Stimulated activated CD8-positive, alpha-beta memory T cell treated with anti-CD3 and anti-CD28 coated beads, Interleukin-7, amount 100 ng/mL, for 24 hours (primary cell): Measurements from ENCODE around the gene RFT1.

Experiments used
- DNase-seq: peaks from one replicate; pipeline ENCODE4 v3.0.0-alpha.2; 2020; ENCODE audit warnings: low read depth

RFT1 gene

DNA sequence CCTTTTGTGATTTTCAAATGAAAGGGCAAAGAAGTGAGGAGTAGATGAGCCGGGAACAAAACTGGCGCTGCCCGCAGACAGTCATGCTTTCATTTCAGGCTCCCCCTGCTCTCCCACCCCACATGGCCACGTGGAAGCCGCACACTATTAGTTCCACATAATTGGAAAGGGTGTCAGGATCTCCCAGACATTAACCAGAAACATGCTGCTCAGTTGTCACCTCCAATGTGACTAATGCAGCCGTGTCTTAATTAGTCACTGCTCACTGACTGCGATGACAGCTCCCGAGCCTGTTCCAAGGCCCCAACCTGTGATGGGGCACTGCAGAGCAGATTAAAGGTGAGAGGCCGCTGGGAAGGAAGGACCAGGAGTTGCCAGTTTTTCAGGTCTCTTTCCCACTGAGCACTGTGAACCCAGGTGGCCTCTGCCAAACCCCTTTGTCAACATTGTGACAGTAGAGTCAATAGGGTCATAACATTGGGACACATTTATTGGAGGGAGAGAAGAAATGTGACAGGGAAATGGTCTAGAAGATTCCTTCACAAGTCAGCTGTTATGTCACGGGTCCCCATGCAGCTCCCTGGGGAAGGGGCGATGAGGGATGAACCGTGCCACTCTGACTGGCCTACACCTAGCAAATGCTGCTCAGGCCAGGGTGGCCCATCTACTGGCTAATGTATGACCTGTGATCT is 45.8 kb downstream of the RFT1 start:
- no peak for DNase-seq

DNA sequence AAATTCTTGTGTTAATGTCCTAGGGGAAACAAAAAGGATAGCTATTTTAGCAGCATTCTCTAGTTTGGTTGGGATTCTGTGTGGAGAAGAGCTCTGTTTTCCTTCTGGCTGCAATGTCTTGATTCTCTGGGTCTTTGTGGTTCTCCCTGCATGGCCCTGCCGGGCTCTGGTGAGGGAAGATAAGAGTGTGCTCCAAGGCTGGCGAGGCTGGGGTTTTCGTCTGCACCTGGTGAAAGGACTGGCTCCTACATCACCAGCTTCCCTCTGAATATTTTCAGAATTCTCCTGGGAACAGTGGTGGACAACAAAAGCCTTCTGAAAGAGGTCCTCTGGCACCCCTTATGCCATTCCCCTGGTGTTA is 46.3 kb downstream of the RFT1 start:
- DNase-seq: no peak

- no peak for DNase-seq
These were observed 46.7 kb downstream of the RFT1 start for GRCh38 chr3:53083521-53083920.

DNA sequence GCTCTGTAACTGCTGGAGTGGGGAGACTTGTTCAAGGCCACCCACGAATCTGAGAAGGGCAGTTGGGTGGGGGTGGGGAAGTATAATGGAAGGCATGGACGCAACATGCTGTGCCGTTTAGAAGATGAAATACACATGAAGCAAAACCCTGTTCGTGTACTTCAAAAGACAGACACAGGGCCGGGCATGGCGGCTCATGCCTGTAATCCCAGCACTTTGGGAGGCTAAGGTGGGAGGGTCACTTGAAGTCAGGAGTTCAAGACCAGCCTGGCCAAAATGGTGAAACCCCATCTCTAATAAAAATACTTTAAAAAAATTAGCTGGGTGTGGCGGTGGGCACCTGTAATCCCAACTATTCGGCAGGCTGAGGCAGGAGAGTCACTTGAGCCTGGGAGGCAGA is 47.5 kb downstream of the RFT1 start:
- DNase-seq: no peak

DNA sequence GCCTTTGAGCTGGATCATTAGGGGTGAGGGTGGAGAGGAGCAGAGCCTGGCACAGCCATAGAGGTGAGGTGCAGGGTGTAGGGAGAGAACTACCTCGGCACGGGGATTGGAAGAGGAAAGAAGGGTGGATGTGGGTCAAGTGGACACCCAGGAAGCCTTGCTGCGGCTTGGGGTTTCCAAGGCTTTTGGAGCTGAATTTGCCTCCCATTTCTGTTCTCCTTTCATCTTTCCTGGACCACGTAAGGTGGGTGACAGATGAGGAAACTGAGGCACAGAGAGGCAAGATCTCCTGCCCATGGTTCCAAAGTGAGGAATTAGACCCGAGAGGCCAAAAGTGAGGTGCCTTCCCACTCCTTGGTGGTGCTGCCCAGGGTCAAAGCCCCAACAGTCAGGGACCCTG is 48.9 kb downstream of the RFT1 start:
- no peak for DNase-seq

- DNase-seq: no peak
These were observed 49.5 kb downstream of the RFT1 start for GRCh38 chr3:53080612-53081205.

- DNase-seq: no peak
These were observed 50.3 kb downstream of the RFT1 start for GRCh38 chr3:53079791-53080555.

- no peak for DNase-seq
These were observed 51.1 kb downstream of the RFT1 start for GRCh38 chr3:53079147-53079546.

GRCh38 chr3:53078656-53079055 is 51.6 kb downstream of the RFT1 start:
- DNase-seq: no peak

GRCh38 chr3:53077476-53078220 is 52.6 kb downstream of the RFT1 start:
- DNase-seq: no peak

GRCh38 chr3:53075743-53076140 is 54.5 kb downstream of the RFT1 start:
- no peak for DNase-seq

DNA sequence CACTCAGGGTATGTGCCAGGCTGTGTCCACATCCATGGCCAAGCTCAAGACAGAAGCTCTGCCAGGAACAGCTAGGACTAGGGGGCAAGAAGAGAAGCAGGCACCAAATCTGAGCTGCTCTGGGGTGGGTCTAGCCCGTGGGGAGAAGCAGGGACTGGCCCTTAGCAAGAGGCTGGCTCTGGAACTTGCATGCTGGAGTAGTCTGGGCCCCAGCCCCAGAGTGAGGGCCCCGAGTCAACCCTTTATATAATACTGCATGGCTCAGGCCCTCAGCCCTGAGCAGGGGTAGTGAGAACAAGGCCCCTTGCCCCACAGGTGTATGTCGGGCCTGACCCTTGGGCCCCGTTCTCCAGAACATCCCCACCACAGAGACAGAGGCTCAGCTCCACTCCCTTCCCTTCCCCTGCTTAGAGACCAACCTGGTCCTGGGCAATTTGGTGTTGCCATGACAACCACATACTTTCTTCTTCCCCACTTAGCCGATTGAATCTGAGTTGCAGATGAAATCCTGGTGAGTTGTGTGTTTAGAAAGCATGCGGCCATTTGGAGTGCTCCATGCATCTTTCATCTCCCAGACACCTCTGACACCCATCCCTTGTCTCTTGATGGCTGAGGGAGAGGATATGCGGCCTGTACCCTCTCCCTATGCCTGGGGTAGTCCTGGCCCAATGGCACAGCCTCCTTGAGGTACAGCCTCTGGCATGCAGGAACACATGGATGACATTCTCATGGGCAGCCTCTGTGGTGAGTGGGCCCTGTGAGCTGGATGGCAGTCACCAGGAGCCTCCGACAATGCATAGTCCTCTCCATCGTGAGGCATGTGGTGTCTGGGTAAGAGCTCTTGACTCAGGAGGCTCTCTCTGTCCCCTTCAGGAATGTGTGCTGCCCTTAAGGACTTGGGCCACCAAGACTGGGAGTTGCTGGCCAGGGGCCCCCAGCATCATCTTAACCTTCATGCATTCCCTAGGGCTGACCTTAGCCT is 55.2 kb downstream of the RFT1 start:
- DNase-seq: no peak

DNA sequence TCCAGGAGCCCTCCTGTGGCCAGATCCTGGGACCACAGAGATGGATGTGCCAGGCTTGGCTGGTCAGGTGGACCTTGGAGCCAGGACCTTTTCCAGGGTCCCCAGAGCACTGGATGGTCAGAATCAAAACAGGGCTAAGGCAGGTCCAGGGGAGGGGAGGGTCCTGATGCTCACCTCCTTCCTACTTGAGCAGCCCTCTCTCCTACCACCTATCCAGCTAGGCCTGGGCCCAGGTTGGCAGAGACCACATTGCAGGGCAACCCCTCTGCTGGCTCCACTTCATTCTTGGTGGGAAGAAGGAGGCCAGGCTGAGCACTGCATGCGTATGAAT is 55.9 kb downstream of the RFT1 start:
- no peak for DNase-seq

GRCh38 chr3:53073553-53074365 is 56.5 kb downstream of the RFT1 start:
- no peak for DNase-seq

DNA sequence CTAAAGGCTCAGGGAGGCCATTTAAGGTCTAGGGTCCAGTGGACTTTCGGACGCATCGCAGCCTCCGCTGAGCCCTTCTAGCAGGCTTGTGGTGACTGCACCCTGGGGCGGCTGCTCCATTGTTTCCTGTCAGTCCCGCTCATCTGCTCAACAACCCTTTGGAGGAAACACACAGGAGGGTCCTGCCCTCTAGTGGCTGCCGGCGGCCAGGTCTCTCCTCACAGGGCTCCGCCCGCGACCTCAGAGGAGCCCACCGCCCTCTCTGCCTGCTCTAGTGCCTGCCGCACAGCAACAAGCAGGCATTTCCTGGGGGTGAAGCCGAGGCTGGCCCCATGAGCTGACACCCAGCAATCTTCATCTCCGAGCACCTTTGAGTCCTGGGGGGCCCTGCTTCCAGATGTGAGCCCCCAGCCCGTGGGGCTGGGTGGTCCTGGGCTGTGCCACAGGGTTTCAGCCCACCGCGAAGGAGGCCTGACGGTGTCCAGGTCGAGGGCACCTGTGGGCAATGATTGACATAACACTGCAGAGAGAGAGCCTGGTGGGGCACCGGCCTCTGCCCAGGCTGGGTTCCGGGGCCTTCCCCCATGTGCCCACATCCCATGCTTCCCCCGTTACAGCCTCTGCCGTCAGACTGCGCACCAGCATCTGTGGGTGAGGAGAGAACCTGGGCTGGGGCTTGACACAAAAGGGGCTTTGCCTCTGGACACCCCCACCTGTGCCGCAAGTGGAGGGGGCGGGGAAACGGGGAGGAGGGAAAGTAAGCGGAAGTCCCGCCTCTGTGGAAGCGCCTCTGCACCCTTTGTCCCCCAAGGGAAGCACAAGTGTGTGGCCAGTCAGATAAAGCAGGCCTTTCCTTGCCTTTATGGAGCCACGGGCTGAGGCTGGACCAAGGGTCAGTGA is 57.3 kb downstream of the RFT1 start:
- peak; percentile 74 for DNase-seq

- no peak for DNase-seq
These were observed 58.3 kb downstream of the RFT1 start for GRCh38 chr3:53071882-53072431.

GRCh38 chr3:53069422-53070068 is 60.7 kb downstream of the RFT1 start:
- no peak for DNase-seq

DNA sequence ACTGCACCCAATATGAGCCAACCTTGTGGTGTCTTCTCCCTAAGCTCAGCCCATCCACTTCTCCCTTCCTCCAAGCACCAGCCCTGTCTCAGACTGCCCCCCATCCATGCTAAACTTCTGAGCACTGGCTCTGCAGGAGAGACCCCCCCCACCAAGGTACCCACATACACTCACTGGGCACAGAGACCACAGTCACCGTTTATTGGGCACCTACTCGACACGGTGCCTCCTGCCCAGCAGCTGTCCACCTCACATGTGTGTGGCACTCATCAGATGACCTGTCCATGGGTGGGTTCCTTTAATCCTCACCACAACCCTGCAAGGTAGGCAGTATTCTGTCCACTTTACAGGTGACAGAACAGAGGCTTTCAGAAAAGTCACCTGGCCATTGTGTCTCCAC is 62.1 kb downstream of the RFT1 start:
- DNase-seq: no peak

DNA sequence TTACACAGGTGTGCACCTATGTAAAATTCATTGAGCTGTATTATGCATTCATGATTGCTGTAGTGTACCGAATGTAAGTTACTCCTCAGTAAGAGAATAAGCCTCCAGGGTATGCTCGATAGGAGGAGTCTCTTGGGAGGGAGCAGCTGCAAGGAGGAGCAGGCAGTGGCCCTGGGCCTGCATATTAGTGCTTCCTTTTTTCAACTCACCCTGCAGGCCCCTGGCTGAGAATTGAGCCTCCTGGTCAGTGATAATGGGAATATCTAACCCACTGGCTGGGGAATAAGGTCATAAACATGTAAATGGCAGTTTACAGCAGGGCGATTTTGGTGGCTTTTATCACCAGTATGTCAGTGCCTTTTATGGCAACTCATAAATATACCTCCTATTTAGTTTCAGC is 62.7 kb downstream of the RFT1 start:
- no peak for DNase-seq
